Measurements from ENCODE around the gene TMEM33.

- TF ChIP-seq SIN3A (IDR thresholded peaks at IDR 0.05; ENCODE audit: borderline replicate concordance, insufficient read depth, low read length) (no peak), TAF1 (IDR thresholded peaks at IDR 0.05; ENCODE audit: borderline replicate concordance, insufficient read depth, low read length) (no peak), POLR2AphosphoS5 (IDR thresholded peaks at IDR 0.05; ENCODE audit: low read depth, low read length) (no peak)
Measured at GRCh38 chr4:41885456-41885855, 49.8 kb upstream of the TMEM33 start.
